Right renal pelvis (tissue), 4 donors: ENCODE data around the gene PTMS. TPM values are rescaled to one million over a fixed set of nuclear protein-coding genes. Genes with fewer than 3 reads are reported as not detected.
A peak's percentile ranks its signal among the peaks of the same experiment; 100 is the strongest.

Experiments used
- DNase-seq, 4 donors: peaks; one replicate each; pipeline ENCODE4 v3.0.0-alpha.2; 2013; ENCODE audit warnings: low read depth in 4 of 4, low spot score in 3 of 4, missing footprints in 1 of 4
- polyA plus RNA-seq, 4 donors: library from polyadenylated mRNA; unstranded; fragments of 120-200 nt; gene quantifications; one replicate each; pipeline ENCODE4 v1.2.1, GENCODE V29; 2013; ENCODE audit not compliant: insufficient read length in 4 of 4

PTMS gene
- polyA plus RNA-seq, 4 donors, result 540 to 611 (median 577) TPM

DNA sequence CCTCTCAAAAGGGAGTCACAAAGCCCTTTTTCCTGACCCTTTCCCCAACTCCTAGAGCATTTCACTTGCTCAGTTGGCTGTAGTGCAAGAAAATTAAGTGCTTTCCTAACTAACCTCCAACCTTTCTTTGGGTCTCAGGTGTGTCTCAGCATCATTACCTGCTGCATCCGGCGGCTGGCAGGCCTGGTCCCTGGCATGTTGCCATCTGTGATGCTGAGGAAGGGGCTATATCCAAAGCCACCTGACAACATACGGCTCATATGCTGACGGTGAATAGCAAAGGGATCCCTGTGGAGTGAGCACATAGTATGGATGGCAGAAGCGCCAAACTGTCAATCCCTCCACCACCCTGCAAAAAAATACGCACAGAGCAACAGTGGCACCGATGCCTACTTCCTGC is 14.4 kb upstream of the PTMS start:
- no peak for DNase-seq

GRCh38 chr12:6752167-6752920 is 13.8 kb upstream of the PTMS start:
- DNase-seq, result no peak

GRCh38 chr12:6752921-6753771 is 13.0 kb upstream of the PTMS start, which contains the start of gene MLF2:
Gene MLF2, minus strand, starts transcription at chr12:6753141. Its CDS starts 807 bp downstream, at chr12:6752334.
- DNase-seq, result peak; percentile 96 to 98 (median 98)

DNA sequence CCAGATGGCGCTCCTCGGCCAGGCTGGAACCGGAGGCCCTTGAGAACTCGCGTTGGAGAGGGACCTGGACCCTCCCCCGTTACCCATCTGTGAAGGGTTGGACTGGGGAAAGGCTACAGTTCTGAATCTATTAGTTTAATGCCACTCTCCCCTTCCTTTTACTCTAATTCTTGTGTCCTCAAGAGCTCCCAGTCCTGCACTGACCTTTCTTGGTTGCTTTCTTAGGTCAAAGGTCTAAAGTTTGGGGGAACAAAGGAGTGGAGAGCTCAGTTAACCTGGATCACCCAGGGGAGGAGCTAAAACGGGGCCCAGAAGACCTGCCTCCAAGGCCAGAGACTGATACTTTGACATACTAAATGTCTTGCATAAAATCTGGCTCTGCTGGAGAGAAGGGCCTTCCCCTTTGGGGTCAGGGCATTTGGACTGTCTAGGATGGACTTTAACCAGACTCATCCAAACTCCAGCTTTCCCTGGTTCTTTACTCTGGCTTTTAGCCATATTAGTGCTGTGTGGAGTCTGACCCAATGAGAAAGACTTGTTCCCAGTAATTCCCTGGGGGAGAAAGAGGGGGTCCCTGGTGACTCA is 12.3 kb upstream of the PTMS start:
- DNase-seq, result no peak

GRCh38 chr12:6754411-6754810 is 11.8 kb upstream of the PTMS start:
- DNase-seq, result no peak

DNA sequence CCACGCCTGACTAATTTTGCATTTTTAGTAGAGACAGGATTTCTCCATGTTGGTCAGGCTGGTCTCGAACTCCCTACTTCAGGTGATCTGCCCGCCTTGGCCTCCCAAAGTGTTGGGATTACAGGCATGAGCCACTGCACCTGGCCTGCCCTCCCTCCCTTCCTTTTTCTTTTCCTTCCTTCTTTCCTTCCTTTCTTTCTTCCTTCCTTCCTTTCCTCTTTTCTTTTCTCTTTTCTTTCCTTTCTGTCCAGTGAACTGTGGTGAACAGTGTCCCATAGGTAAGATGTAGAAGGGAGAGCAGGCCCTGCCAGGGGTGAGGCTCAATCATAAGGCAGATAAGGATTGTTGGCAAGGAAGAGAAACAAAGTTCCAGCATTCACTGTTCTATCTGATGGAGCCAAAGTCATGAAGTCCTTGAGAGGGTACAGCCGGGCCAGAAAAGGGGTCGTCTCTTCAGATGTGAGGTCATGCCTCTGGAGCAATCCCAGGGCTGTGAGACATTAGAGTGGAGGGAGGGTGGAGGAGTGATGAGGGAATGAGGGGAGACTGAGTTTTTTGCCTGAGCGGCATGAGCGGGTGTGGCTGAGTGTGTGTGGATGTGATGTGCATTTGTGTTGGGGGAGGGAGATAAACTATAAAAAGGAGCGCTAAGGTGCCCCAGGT is 9.0 kb upstream of the PTMS start:
- DNase-seq, result no peak

GRCh38 chr12:6758506-6759095 is 7.6 kb upstream of the PTMS start:
- DNase-seq, result no peak

DNA sequence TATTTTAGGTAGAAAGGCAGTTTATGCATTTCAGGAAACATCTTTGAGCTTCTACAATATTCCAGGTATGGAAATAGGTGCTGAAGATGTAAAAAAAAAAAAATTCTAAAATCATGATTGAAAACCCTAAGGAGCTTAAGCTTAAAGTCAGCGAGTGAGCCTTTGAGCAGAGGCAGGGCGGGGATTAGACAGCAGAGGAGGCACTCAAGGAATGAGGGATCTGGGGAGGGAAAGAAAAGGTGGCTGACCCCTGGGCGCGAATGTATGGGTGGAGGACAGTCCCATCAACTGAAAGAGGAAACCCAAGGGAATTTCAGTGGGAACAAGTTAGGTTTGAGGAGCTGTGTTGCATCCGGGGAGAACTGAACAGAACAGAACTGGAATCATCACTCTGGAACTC is 6.4 kb upstream of the PTMS start:
- no peak for DNase-seq

DNA sequence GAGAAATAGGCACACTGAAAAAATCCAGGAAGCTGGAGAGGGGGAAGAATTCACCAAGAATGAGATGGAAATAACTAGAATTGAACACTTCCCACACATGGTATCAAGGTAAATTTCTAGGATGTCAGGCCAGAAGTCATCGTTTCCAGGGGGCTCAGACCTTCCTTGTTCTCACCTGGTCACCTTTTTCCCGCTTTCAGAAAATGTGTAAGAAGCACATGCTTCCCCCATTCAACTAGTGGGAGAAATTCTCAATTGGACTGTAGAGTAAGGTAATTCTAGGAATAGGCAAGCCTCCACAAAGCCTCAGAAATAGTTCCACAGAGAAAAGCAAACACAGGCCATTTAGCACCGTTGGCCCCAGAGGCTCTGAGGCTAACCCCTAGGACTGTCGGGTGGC is 2.8 kb upstream of the PTMS start:
- DNase-seq, result no peak

DNA sequence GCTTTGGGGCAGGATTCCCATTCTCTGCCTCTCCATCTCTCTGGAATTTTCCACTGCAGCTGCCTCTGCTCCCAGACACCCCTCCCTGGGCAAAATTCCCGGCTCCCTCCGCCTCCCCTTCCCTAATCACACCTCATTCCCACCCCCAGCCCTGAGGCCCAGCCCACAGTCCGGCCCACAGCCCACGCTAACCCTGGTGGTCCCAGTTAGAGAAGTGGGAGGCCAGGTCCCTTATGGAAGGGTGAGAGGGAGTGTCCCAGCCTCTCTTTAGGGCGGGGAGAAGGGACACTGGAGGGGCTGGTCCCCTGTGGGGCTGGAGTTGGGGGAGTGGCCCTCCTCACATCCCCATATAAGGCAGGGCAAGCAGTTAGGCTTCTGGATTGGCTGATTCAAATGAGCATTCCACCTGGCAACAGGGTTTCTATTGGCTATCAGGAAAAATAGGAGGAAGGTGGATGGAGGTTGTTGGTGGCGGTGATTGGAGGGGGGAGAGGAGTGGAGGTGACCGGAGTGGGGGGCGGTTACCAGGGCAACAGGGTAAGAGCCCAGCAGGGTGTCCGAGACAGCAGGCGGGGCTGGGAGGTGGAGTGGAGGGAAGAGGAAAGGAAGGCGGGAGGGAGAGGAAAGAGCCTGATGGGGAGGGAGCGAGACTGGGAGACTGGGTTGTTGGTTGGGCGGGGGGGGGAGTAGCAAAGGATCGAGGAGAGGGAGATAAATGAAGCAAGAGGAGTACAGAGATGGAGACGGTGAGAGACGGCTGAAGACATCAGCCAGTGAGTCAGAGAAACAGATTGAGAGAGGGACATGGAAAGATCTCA is 1.9 kb upstream of the PTMS start:
- peak; percentile 78 to 97 (median 94) for DNase-seq

GRCh38 chr12:6765048-6765633 is 1.0 kb upstream of the PTMS start:
- no peak for DNase-seq

DNA sequence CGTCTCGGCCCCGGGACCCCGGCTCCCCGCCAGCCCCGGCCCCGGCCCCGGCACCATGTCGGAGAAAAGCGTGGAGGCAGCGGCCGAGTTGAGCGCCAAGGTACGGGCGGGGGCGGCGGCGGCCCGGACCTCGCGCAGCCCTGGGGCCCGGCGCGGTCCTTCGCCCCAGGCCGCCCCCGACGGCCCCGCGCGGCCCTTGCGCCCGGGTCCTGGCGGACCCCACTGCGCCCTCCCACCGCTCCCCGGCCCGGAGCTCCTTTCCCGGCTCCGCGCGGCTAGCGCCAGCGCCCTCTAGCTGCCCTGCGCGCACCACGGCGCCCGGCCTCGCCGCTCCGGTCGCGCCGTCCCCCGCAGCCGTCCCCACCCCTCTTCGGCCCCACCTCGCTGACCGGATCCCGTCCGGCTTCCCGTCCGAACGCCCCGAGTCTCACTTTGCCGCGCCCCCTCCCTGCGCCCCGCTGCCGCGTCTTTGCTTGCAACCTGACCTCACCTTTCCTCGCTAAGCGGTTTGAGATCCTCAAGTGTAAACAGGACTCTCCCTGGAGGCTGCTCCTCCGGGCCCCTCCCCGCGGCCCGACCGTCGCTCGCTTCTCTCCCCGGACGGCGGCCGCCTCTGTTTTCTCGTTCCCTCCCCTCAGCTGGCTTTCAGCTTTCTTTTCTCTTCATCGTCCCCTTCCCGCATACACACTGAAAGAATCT is 637 bp downstream of the PTMS start:
- DNase-seq, result peak in 1 of 4 donors; percentile 67

- no peak for DNase-seq
Observed at GRCh38 chr12:6767353-6768319, 1.5 kb downstream of the PTMS start.

DNA sequence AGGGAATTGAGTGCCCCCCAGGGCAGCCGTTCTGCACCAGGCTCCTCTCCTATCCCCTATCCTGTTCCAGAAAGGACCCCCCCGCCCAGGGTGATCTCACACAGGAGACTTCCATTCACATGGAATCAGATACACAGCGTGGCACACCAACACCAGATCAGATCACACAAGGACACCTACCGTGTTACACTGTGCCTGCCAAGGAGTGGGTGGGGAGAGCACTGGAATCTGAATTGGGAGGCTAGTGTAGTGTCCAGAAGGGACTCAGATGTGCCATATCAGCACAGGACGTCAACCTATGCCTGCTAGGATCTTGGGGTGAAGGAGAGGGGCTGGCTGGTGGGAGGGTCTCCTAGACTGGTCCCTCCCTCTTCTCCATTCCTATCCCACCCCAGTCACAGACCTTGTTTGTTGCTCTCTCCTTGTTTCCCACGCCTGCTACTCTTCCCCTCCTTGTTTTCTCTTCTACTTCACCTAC is 2.3 kb downstream of the PTMS start:
- DNase-seq, result no peak

DNA sequence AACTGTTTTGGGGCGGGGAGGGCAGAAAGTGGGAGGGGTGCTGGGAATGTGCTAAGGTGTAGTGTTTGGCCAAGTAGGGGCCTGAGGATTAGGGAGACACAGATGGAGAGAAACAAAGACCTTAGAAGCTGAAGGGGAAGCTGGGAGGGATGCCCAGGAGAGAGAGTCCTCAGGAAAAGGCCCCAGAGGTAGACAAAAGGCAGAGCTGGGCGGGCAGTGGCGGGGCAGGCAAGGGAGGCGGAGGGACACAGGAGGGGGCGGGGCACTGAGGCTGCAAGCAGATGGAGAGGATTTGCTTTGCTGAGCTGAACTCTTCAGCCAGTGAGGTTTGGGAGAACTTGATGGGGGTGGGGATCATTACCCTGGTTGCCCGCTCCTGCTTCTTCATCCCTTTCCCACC is 2.8 kb downstream of the PTMS start:
- no peak for DNase-seq

DNA sequence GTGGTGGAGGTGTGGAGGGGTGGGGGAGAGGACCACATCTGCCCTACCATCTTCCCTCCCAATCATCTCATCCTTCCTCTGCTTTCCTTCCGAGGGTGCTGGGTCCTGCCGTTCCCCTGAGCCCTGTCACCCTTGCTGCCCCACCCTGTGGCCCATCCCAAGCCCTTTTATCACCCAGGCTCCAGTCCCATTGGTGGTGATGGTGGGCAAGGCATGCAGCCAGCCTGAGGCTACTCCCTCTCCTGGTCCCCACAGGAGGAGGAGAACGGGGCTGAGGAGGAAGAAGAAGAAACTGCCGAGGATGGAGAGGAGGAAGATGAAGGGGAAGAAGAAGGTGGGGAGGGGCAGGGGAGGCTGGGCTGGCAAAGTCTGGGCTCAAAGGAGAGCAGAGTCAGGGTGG is 3.5 kb downstream of the PTMS start:
- no peak for DNase-seq

DNA sequence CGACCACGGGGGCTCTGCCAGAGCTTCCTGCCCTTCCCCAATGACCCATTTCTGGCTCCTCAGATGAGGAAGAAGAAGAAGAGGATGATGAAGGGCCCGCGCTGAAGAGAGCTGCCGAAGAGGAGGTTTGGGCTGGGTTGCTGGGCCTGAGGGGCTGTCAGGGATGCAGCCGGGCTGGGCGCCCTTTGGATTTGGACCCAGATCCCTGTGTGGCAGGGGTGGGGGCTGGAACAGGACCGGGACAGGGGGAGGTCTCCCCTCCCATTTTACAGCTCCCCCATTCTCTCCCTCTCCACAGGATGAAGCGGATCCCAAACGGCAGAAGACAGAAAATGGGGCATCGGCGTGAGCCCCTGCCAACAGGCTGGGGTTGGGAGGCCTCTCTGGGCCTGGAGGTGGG is 3.9 kb downstream of the PTMS start:
- DNase-seq, result no peak
